ENCODE data around the gene TTLL5.

The TTLL5 gene

GRCh38 chr14:75854111-75854799, 193.2 kb downstream of the TTLL5 start:
- no peak for DNase-seq (ENCODE audit: low read depth in 1 of 2, low spot score in 1 of 2)
- no peak overlapping the region for H3K27ac ChIP-seq (replicated peaks)
- H3K27me3 ChIP-seq (ENCODE audit: insufficient read depth, poor library complexity, severe bottlenecking), result no peaks in the 10 kb centered on the region
- H3K4me3 ChIP-seq (replicated peaks; ENCODE audit: insufficient read depth, low read length), result no peak overlapping the region
- TF ChIP-seq GABPA (IDR thresholded peaks at IDR 0.05; ENCODE audit: low read depth) (no peak), CTCF (IDR thresholded peaks at IDR 0.05; ENCODE audit: insufficient read depth, low read length) (no peak), SPI1 (IDR thresholded peaks at IDR 0.05; ENCODE audit: borderline replicate concordance, low read depth) (no peak), POLR2AphosphoS5 (IDR thresholded peaks at IDR 0.05; ENCODE audit: low read depth) (no peak)
- TF ChIP-seq, protein P1, sequence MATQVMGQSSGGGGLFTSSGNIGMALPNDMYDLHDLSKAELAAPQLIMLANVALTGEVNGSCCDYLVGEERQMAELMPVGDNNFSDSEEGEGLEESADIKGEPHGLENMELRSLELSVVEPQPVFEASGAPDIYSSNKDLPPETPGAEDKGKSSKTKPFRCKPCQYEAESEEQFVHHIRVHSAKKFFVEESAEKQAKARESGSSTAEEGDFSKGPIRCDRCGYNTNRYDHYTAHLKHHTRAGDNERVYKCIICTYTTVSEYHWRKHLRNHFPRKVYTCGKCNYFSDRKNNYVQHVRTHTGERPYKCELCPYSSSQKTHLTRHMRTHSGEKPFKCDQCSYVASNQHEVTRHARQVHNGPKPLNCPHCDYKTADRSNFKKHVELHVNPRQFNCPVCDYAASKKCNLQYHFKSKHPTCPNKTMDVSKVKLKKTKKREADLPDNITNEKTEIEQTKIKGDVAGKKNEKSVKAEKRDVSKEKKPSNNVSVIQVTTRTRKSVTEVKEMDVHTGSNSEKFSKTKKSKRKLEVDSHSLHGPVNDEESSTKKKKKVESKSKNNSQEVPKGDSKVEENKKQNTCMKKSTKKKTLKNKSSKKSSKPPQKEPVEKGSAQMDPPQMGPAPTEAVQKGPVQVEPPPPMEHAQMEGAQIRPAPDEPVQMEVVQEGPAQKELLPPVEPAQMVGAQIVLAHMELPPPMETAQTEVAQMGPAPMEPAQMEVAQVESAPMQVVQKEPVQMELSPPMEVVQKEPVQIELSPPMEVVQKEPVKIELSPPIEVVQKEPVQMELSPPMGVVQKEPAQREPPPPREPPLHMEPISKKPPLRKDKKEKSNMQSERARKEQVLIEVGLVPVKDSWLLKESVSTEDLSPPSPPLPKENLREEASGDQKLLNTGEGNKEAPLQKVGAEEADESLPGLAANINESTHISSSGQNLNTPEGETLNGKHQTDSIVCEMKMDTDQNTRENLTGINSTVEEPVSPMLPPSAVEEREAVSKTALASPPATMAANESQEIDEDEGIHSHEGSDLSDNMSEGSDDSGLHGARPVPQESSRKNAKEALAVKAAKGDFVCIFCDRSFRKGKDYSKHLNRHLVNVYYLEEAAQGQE (IDR thresholded peaks at IDR 0.05; ENCODE audit: insufficient replicate concordance, low read depth), result no peak

GRCh38 chr14:75857199-75857598, 196.2 kb downstream of the TTLL5 start:
- Histone ChIP-seq H3K27ac (replicated peaks) (no peak overlapping the region), H3K4me3 (replicated peaks; ENCODE audit: insufficient read depth, low read length) (no peak overlapping the region), H3K27me3 (ENCODE audit: insufficient read depth, poor library complexity, severe bottlenecking) (no peaks in the 10 kb centered on the region)
- DNase-seq (ENCODE audit: low read depth in 1 of 2, low spot score in 1 of 2), result no peak
- TF ChIP-seq GABPA (IDR thresholded peaks at IDR 0.05; ENCODE audit: low read depth), result no peak
- no peak for TF ChIP-seq SPI1 (IDR thresholded peaks at IDR 0.05; ENCODE audit: borderline replicate concordance, low read depth)
- TF ChIP-seq, protein P1 (IDR thresholded peaks at IDR 0.05; ENCODE audit: insufficient replicate concordance, low read depth), result no peak
- TF ChIP-seq CTCF (IDR thresholded peaks at IDR 0.05; ENCODE audit: insufficient read depth, low read length), result no peak
- no peak for TF ChIP-seq POLR2AphosphoS5 (IDR thresholded peaks at IDR 0.05; ENCODE audit: low read depth)

DNA sequence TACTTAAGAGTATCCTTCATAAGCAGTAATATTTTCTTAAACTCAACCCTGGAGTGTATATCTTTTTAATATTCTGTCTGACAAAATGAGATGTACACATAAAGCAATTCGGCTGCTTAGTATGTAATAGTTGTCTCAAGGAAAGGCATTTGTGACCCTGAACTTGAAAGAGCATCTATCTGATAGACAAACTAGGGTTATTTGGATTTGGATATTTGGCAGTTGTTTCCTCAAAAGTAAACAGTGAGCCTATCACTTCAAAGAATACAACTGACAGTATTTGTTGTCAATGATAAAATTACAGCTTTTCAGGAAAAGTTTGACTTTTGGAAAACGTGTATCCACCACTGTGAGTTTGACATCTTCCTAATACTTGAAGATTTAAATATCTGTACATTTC, 197.3 kb downstream of the TTLL5 start:
- DNase-seq (ENCODE audit: low read depth in 1 of 2, low spot score in 1 of 2), result no peak
- no peak overlapping the region for H3K4me3 ChIP-seq (replicated peaks; ENCODE audit: insufficient read depth, low read length)
- TF ChIP-seq, protein P1 (IDR thresholded peaks at IDR 0.05; ENCODE audit: insufficient replicate concordance, low read depth), result no peak
- TF ChIP-seq GABPA (IDR thresholded peaks at IDR 0.05; ENCODE audit: low read depth) (no peak), SPI1 (IDR thresholded peaks at IDR 0.05; ENCODE audit: borderline replicate concordance, low read depth) (no peak), CTCF (IDR thresholded peaks at IDR 0.05; ENCODE audit: insufficient read depth, low read length) (no peak), POLR2AphosphoS5 (IDR thresholded peaks at IDR 0.05; ENCODE audit: low read depth) (no peak)
- H3K27ac ChIP-seq (replicated peaks), result no peak overlapping the region
- H3K27me3 ChIP-seq (ENCODE audit: insufficient read depth, poor library complexity, severe bottlenecking), result no peaks in the 10 kb centered on the region
